GM21723 (cell line): ENCODE data around the gene ATP2B2.

Experiments
- ATAC-seq: cut with Tn5 transposase; IDR thresholded peaks from one replicate; pipeline ENCODE4 v1.9.1; 2021; ENCODE audit warnings: mild to moderate bottlenecking, moderate library complexity; ENCODE audit not compliant: unreplicated experiment

Gene ATP2B2

DNA sequence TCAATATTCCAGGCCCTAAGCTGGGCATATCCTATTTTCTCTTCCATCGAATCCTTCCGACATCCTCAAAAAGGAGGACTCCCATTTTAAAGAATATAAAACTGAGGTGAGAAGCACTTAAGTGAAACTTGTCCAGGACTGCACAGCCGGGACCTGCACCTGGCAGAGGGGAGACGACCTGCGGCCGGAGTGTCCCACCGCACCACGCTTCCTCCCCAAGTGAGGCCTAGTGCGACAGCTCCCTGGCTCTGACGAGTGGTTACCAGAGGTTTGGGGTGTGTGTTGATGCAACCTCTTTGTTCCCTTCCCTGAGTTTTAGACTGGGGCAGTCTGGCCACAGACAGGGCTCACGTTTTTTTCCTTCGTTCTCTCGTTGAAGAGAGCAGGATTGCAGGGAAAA, 24.9 kb upstream of the ATP2B2 start:
- ATAC-seq, result no peak

DNA sequence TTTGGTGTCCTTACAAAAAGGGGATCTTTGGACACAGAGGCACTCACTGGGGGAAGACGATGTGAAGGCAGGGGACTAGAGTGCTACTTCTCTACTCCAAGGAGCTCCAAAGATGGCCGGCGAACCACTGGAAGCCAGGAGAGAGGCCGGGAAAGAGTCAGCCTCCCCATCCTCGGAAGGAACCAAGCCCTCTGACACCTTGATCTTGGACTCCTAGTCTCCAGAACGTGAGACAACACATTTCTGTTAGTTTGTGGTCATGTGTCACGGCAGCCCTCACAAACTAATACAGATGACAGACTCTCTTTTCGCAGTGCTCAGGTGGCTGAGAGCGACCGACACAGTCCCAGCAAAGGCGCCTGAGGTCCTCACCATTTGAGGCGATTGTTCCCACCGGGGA, 24.4 kb upstream of the ATP2B2 start:
- no peak for ATAC-seq

DNA sequence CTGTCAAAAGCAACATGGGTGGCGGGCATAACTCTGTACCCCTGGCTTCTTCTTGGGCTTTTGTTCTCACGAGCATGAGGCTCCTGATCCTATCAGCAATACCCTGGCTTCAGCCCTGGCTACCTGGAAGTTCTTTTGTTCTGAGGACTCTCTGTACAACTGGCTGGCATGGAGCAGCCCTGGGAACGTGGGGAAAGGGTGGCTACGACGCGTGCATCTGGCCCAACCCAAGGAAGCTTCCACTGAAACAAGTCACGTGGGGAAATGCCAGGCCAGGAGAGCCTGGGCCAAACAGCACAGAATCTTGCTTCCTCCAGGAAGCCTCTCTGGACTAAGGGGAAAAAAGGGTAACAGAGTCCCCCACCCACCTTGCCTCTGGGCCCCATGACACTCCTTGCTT, 22.7 kb upstream of the ATP2B2 start:
- ATAC-seq, result no peak

- ATAC-seq, result no peak
Observed at GRCh38 chr3:10527295-10528001, 22.1 kb upstream of the ATP2B2 start.

DNA sequence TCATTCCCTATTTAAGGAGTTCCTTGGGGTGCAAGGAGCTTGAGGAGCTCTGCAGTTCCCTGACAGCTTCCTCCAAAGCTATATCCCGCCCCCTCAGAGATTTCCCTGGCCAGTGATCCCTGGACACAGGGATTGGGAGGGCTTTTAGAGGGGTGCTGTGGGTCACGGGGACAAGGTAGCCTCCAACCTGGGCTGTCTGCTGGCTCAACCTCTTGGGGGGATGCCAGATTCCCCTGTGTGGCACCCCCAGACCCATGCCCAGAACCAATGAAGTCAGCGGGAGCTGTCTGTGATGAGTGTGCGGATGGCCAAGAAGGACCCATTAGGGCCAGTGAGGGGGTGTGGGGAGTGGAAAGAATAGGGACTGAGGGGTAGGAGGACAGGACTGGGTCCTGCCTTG, 21.0 kb upstream of the ATP2B2 start:
- no peak for ATAC-seq

- ATAC-seq, result no peak
Observed at GRCh38 chr3:10524799-10525301, 19.5 kb upstream of the ATP2B2 start.

- ATAC-seq, result no peak
Observed at GRCh38 chr3:10524270-10524669, 18.9 kb upstream of the ATP2B2 start.

- ATAC-seq, result no peak
Observed at GRCh38 chr3:10523561-10523960, 18.2 kb upstream of the ATP2B2 start.

- no peak for ATAC-seq
Observed at GRCh38 chr3:10522646-10523303, 17.4 kb upstream of the ATP2B2 start.

- no peak for ATAC-seq
Observed at GRCh38 chr3:10521772-10522441, 16.5 kb upstream of the ATP2B2 start.

DNA sequence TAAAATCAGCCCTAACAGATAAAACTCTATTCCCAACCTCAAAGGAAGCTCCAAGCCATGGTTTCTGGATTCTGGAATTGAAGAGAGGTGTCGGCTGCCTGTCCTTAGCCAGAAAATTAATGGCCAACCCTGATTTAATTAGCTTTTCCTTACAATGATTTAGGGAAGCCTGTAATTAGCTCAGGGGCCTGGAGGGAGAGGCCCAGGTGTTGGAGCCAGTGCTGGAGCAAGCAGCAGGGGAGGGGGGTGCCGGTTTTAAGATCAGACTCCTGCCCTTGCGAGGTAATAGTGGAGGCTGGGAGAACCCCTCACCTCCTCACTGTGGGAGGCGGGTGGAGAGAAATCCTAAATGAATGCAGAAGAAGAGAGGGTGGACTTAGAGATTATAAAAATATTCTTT, 14.7 kb upstream of the ATP2B2 start:
- ATAC-seq, result no peak

GRCh38 chr3:10519236-10519635, 13.8 kb upstream of the ATP2B2 start:
- ATAC-seq, result no peak

GRCh38 chr3:10518506-10519150, 13.2 kb upstream of the ATP2B2 start:
- no peak for ATAC-seq

GRCh38 chr3:10517627-10518026, 12.2 kb upstream of the ATP2B2 start:
- ATAC-seq, result no peak

DNA sequence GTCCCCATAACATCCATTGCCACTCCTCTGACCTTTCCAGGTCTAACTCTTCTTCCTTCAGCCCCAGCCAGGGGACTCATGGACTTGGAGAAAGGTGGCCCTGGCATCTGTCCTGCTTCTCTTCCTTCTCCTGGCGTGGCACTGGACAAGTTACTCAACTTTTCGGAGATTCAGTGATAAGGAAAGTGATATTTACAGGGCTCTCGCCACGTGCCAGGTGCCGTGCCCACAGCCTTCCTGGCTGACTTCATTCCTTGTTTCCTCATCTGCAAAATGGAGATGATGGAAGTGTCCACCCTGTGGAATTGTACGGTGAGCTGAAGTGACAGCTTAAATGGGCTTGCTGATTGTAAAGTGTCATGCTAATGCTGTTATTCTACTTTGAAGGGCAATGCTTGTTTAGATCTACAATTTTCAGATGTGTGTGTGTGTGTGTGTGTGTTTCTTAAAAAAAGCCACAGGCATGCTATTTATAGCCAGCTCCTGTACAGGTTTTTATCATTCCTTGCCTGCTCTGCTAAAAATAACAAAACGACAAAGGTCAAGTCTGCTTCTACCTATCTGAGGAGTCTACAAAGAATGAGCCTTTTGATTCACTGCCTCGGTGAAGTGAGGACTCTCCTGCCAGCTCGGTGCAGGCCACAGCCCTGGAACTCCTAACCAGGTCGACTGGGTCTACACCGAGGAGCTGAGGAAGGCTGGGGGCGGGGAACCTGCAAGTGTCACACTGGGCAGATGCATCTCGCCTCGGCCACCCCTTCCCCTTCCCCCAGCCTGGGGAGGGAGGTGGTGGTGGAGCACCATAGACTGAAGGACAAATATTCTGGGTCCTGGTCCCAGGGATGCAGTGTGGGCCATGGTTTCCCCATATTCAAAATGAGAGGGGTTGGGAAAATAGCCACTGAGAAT, 11.4 kb upstream of the ATP2B2 start:
- no peak for ATAC-seq

GRCh38 chr3:10515884-10516495, 10.6 kb upstream of the ATP2B2 start:
- no peak for ATAC-seq

GRCh38 chr3:10515396-10515795, 10.0 kb upstream of the ATP2B2 start:
- no peak for ATAC-seq

DNA sequence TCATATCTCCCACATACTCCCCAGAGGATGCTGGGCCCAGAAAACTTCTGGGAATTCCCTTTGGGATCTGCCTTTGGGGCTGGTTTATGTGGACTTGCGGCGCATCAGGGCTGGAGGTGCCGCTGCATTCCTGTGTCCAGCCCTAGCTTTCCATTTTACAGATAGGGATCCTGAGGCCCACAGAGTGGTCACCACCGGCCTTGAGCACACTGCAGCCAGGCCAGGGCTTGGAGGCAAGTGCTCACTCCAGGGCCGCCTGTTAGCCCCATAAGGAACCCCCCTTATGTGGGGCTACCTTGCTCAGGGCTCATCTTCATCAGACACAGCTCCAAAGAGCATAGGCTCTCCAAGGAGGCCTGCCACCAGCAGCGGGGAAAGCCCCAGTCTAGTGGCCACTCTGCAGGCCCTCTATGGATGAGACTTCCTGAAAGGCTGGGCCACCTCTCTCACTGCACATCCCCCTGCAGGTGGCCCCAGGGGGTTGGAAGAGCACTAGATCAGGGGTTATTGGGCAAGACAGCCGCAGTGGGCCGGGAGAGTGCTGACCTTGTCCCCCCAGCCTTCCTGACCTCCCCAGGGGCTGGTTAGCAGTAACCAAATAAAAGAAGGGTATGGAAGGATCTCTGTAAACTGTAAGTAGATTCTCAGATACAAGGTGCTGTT, 9.2 kb upstream of the ATP2B2 start:
- no peak for ATAC-seq

- no peak for ATAC-seq
Observed at GRCh38 chr3:10513306-10513705, 7.9 kb upstream of the ATP2B2 start.

GRCh38 chr3:10512687-10513086, 7.3 kb upstream of the ATP2B2 start:
- no peak for ATAC-seq
